ENCODE results near the gene YARS1. TPM values are rescaled to one million over a fixed set of nuclear protein-coding genes. Genes with fewer than 3 reads are reported as not detected.

Gene YARS1
- total and polyA plus RNA-seq, 2 of the 13 experiments (the other 11 are each of a cell fraction or from before 2014, with no cell fraction given) = 50.1 to 113 TPM

GRCh38 chr1:32773018-32773763, 44.0 kb downstream of the YARS1 start (continued):
- 0 out of 2 replicates have a peak, but pooled peaks have one; percentile 33 for TF ChIP-seq PHF20 (CRISPR knock-in tag; IDR thresholded peaks at IDR 0.05)
- TF ChIP-seq, protein P1, sequence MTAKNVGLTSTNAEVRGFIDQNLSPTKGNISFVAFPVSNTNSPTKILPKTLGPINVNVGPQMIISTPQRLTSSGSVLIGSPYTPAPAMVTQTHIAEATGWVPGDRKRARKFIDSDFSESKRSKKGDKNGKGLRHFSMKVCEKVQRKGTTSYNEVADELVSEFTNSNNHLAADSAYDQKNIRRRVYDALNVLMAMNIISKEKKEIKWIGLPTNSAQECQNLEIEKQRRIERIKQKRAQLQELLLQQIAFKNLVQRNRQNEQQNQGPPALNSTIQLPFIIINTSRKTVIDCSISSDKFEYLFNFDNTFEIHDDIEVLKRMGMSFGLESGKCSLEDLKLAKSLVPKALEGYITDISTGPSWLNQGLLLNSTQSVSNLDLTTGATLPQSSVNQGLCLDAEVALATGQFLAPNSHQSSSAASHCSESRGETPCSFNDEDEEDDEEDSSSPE (CRISPR knock-in tag; IDR thresholded peaks at IDR 0.05) = 0 out of 2 replicates have a peak, but pooled peaks have one; percentile 27
- TF ChIP-seq ZNF503 (CRISPR knock-in tag; IDR thresholded peaks at IDR 0.05) = no peak
- no peak for TF ChIP-seq ZFP36 (IDR thresholded peaks at IDR 0.05; ENCODE audit: borderline replicate concordance, low read depth, low read length, partially characterized antibody)
- no peak for TF ChIP-seq LBX2 (CRISPR knock-in tag; IDR thresholded peaks at IDR 0.05; ENCODE audit: borderline replicate concordance)
- no peak for TF ChIP-seq ATF4 (CRISPR knock-in tag; IDR thresholded peaks at IDR 0.05)
- TF ChIP-seq POLR2AphosphoS2 (IDR thresholded peaks at IDR 0.05; ENCODE audit: low read depth, low read length) = peak; percentile 2; the same call in 1 of the 2 replicates
- no peak for TF ChIP-seq KAT8 (CRISPR knock-in tag; IDR thresholded peaks at IDR 0.05)
- TF ChIP-seq ZNF138 (CRISPR knock-in tag; IDR thresholded peaks at IDR 0.05; ENCODE audit: low read depth) = no peak
- 0 out of 2 replicates have a peak, but pooled peaks have one; percentile 39 for TF ChIP-seq ZNF792 (CRISPR knock-in tag; IDR thresholded peaks at IDR 0.05)
- TF ChIP-seq MIER3 (CRISPR knock-in tag; IDR thresholded peaks at IDR 0.05; ENCODE audit: borderline replicate concordance) = peak; percentile 19; the same call in 1 of the 2 replicates
- no peak for TF ChIP-seq CBX5 (CRISPR knock-in tag; IDR thresholded peaks at IDR 0.05; ENCODE audit: borderline replicate concordance)
- TF ChIP-seq CTCF (CRISPR knock-in tag; IDR thresholded peaks at IDR 0.05) = peak; percentile 94
- no peak for TF ChIP-seq ZNF367 (CRISPR knock-in tag; IDR thresholded peaks at IDR 0.05; ENCODE audit: borderline replicate concordance)
- no peak for TF ChIP-seq ZNF629 (CRISPR knock-in tag; conservative IDR thresholded peaks at IDR 0.05)
- no peak for TF ChIP-seq ZNF891 (CRISPR knock-in tag; IDR thresholded peaks at IDR 0.05)
- no peak for TF ChIP-seq HES4 (CRISPR knock-in tag; IDR thresholded peaks at IDR 0.05; ENCODE audit: borderline replicate concordance)

Measured in HepG2 (cell line).